Measurements from ENCODE around the gene PCSK4. TPM values are rescaled to one million over a fixed set of nuclear protein-coding genes. Genes with fewer than 3 reads are reported as not detected.

The PCSK4 gene
- total and polyA plus RNA-seq, 9 of the 15 experiments (the other 6 are each of a cell fraction or from before 2014, with no cell fraction given): 0.01 to 9.1 (median 2.1) TPM; not detected in 1

DNA sequence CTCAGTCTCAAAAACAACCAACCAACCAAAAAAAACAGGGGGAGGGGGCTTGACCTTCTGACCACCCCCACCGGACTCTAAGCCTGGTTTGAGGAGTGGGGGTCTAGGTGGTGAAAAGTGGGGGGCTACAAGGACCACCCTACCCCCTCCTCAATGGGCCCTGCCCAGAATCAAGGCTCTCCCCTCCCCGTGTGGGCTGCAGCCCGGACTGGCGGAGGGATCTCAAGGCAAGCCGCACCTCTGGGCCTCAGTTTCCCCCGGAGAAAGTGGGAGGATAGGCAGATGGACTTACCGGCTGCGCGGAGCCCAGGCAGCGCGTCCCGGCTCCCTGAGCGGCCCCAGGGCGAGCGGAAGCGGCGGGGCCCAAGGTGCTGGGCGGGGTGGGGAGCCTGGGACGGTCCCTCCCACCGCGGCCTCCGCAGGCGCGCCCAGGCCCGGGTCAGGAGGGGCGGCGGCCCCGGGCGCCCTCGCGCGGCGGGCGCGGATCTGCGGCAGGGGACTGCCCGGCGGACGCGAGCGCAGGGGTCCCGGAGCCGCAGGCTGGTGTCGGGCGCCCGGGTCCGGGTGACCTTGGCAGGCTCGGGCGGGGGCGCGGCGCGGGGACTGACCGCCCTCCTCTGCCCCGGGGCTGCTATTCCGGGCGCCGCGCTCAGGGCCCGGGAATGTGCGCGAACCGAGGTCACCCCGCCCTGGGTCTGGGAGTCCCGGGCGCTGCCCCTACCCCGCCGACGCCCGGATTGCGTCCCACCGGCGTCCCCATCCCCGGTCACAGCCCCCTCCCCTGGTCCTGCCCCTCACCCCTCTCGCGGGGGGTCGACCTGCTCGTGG is 22.7 kb upstream of the PCSK4 start, which contains the start of gene ADAMTSL5 (continued):
- TF ChIP-seq HDAC1 (IDR thresholded peaks at IDR 0.05) (peak in 1 of 2 experiments; percentile 76; a peak in 2 of 4 replicates), GATAD2B (IDR thresholded peaks at IDR 0.05; ENCODE audit: borderline replicate concordance) (peak; percentile 98), NUFIP1 (IDR thresholded peaks at IDR 0.05; ENCODE audit: partially characterized antibody) (no peak), IRF2 (CRISPR knock-in tag; IDR thresholded peaks at IDR 0.05) (no peak), NFE2L1 (tag; IDR thresholded peaks at IDR 0.05; ENCODE audit: borderline replicate concordance, low read depth) (no peak), PRDM10 (IDR thresholded peaks at IDR 0.05; ENCODE audit: partially characterized antibody) (no peak)
- TF ChIP-seq, protein P1, sequence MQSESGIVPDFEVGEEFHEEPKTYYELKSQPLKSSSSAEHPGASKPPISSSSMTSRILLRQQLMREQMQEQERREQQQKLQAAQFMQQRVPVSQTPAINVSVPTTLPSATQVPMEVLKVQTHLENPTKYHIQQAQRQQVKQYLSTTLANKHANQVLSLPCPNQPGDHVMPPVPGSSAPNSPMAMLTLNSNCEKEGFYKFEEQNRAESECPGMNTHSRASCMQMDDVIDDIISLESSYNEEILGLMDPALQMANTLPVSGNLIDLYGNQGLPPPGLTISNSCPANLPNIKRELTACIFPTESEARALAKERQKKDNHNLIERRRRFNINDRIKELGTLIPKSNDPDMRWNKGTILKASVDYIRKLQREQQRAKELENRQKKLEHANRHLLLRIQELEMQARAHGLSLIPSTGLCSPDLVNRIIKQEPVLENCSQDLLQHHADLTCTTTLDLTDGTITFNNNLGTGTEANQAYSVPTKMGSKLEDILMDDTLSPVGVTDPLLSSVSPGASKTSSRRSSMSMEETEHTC (IDR thresholded peaks at IDR 0.05): no peak
- TF ChIP-seq, protein P2, sequence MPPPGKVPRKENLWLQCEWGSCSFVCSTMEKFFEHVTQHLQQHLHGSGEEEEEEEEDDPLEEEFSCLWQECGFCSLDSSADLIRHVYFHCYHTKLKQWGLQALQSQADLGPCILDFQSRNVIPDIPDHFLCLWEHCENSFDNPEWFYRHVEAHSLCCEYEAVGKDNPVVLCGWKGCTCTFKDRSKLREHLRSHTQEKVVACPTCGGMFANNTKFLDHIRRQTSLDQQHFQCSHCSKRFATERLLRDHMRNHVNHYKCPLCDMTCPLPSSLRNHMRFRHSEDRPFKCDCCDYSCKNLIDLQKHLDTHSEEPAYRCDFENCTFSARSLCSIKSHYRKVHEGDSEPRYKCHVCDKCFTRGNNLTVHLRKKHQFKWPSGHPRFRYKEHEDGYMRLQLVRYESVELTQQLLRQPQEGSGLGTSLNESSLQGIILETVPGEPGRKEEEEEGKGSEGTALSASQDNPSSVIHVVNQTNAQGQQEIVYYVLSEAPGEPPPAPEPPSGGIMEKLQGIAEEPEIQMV (tag; conservative IDR thresholded peaks at IDR 0.05; ENCODE audit: low read depth): no peak
